Tracheal epithelial cell (primary cell): ENCODE results near the gene DDIAS. TPM values are rescaled to one million over a fixed set of nuclear protein-coding genes. Genes with fewer than 3 reads are reported as not detected.

Source experiments
- total RNA-seq: library from RNA; depleted of rRNA; stranded (reverse); fragments of >200 nt; gene quantifications from 2 replicates; pipeline ENCODE4 v1.2.1, GENCODE V29; 2014

The DDIAS gene
- under 0.01 and 1.4 TPM in 2 replicates for total RNA-seq

GRCh38 chr11:82901165-82901921 is at the start of gene DDIAS:
Gene DDIAS (plus strand): TSS chr11:82901736. CDS start chr11:82914739, 13,003 bp downstream.

GRCh38 chr11:82900277-82901164 is 1.0 kb upstream of the DDIAS start, which contains the start of gene PRCP:
Gene PRCP (minus strand): TSS chr11:82900430. CDS start chr11:82900402, 28 bp downstream.

Other genes starting within 250 kb of the DDIAS start
- gene FAM181B, start 167.9 kb upstream of the DDIAS start, total RNA-seq, result 3.2 and 3.6 TPM in 2 replicates
- gene PRCP, start 1.3 kb upstream of the DDIAS start, total RNA-seq, result 14.1 and 24.3 TPM in 2 replicates
- 2.9 and 4.7 TPM in 2 replicates for gene RAB30, start 170.2 kb downstream of the DDIAS start, total RNA-seq